Smooth muscle cell (in vitro differentiated cells): ENCODE measurements around the gene B3GAT3. TPM values are rescaled to one million over a fixed set of nuclear protein-coding genes. Genes with fewer than 3 reads are reported as not detected.

ENCODE experiments used
- DNase-seq: peaks from one replicate; lab custom pipeline; 2025; ENCODE audit not compliant: unreplicated experiment; lab: John Stamatoyannopoulos, UW
- H2AFZ ChIP-seq: fragments of 200-600 bp; sonication (generic); 2 replicates; pipeline ENCODE4 v1.6.0; 2016; ENCODE audit warnings: antibody characterized with exemption, low read depth, mild to moderate bottlenecking
- H3F3A ChIP-seq: fragments of 200-600 bp; sonication (generic); 2 replicates; pipeline ENCODE4 v1.6.0; 2017; ENCODE audit warnings: antibody characterized with exemption, low read depth
- H3K27ac ChIP-seq: fragments of 200-600 bp; sonication (generic); 2 replicates; pipeline ENCODE4 v1.5.1; 2016; ENCODE audit warnings: low read depth, mild to moderate bottlenecking
- H3K27me3 ChIP-seq: fragments of 200-600 bp; sonication (generic); 2 replicates; pipeline ENCODE4 v1.6.1; 2016; ENCODE audit warnings: low read depth, mild to moderate bottlenecking
- H3K36me3 ChIP-seq: fragments of 200-600 bp; sonication (generic); 2 replicates; pipeline ENCODE4 v1.5.1; 2016; ENCODE audit warnings: low read depth
- H3K4me1 ChIP-seq: fragments of 200-600 bp; sonication (generic); 2 replicates; pipeline ENCODE4 v1.5.1; 2016; ENCODE audit warnings: low read depth
- H3K4me2 ChIP-seq: fragments of 200-600 bp; sonication (generic); 2 replicates; pipeline ENCODE4 v1.6.0; 2016; ENCODE audit warnings: mild to moderate bottlenecking
- H3K4me3 ChIP-seq: fragments of 200-600 bp; sonication (generic); 2 replicates; pipeline ENCODE4 v1.5.1; 2016; ENCODE audit warnings: mild to moderate bottlenecking
- H3K79me2 ChIP-seq: fragments of 200-600 bp; sonication (generic); 2 replicates; pipeline ENCODE4 v1.6.0; 2016; ENCODE audit warnings: low read depth, mild to moderate bottlenecking
- H3K9ac ChIP-seq: fragments of 200-600 bp; sonication (generic); 2 replicates; pipeline ENCODE4 v1.6.0; 2016; ENCODE audit warnings: low read depth
- H3K9me3 ChIP-seq: fragments of 200-600 bp; sonication (generic); replicated peaks from 2 replicates; pipeline ENCODE4 v1.5.1; 2016; ENCODE audit warnings: low read depth
- H4K20me1 ChIP-seq: fragments of 200-600 bp; sonication (generic); 2 replicates; pipeline ENCODE4 v1.6.0; 2016; ENCODE audit warnings: low read depth
- CTCF ChIP-seq: fragments of 200-600 bp; sonication (generic); IDR thresholded peaks from 2 replicates; pipeline ENCODE4 v1.5.1; 2017; ENCODE audit warnings: borderline replicate concordance, mild to moderate bottlenecking, antibody characterized with exemption; ENCODE audit not compliant: insufficient read depth, poor library complexity, severe bottlenecking
- WGBS: methylation state at CpG from one replicate; pipeline ENCODE4 v1.1.7; 2016; ENCODE audit warnings: low lambda C conversion rate; 5-methylcytosine and 5-hydroxymethylcytosine counted together
- polyA plus RNA-seq: library from polyadenylated mRNA; unstranded; fragments of >200 nt; fragmentation: Nextera tagmentation; extraction: Ambion mirVana; gene quantifications from 2 replicates; pipeline ENCODE4 v1.2.1, GENCODE V29; 2016
- total RNA-seq: library from RNA; depleted of rRNA; stranded (reverse); fragments of >200 nt; gene quantifications from 2 replicates; pipeline ENCODE4 v1.2.3, GENCODE V29; 2014

Gene B3GAT3
- 19.3 and 20.0 TPM in 2 replicates for total RNA-seq
- polyA plus RNA-seq = 66.9 and 73.8 TPM in 2 replicates

- peaks cover 10% of the 10 kb centered on the region for H3K4me1 ChIP-seq
- TF ChIP-seq CTCF = no peak
- peak within 1 kb of the TSS; percentile 54 for H3K9ac ChIP-seq
- H3K9me3 ChIP-seq = no peaks in the 10 kb centered on the region
- H3K79me2 ChIP-seq = peaks cover 13% of the 10 kb centered on the region
- 2% methylated on average over 42 of the region's 77 CpGs for WGBS
- no peaks in the 10 kb centered on the region for H3K36me3 ChIP-seq
- H2AFZ ChIP-seq = no peak within 1 kb of the TSS
- H3F3A ChIP-seq = peaks cover 29% of the 10 kb centered on the region
- peak within 1 kb of the TSS; percentile 57 for H3K4me3 ChIP-seq
- H4K20me1 ChIP-seq = no peaks in the 10 kb centered on the region
- H3K27ac ChIP-seq = peak within 1 kb of the TSS; percentile 92
- peak within 1 kb of the TSS; percentile 97 for H3K4me2 ChIP-seq
- H3K27me3 ChIP-seq = no peaks in the 10 kb centered on the region
- peak; percentile 93 for DNase-seq
Measured at GRCh38 chr11:62621567-62622470, at the start of gene B3GAT3. Gene B3GAT3, minus strand, starts transcription at chr11:62621986. Its CDS starts 39 bp downstream, at chr11:62621947.

GRCh38 chr11:62671236-62671607, 49.4 kb upstream of the B3GAT3 start:
- Histone ChIP-seq H3K9me3 (no peaks in the 10 kb centered on the region), H3K36me3 (no peaks in the 10 kb centered on the region), H3K4me2 (peak overlapping the region; percentile 93), H3K27ac (peak overlapping the region; percentile 78), H3F3A (peaks cover 30% of the 10 kb centered on the region), H2AFZ (peak overlapping the region; percentile 90), H3K4me1 (peaks cover 19% of the 10 kb centered on the region), H4K20me1 (peaks cover 13% of the 10 kb centered on the region), H3K79me2 (peaks cover 20% of the 10 kb centered on the region), H3K27me3 (no peaks in the 10 kb centered on the region), H3K9ac (peak overlapping the region; percentile 65), H3K4me3 (peak overlapping the region; percentile 76)
- DNase-seq = no peak
- TF ChIP-seq CTCF = no peak
- WGBS = 3% methylated on average over 17 of the region's 17 CpGs

- H3K36me3 ChIP-seq = no peaks in the 10 kb centered on the region
- DNase-seq = no peak
- no peak overlapping the region for H2AFZ ChIP-seq
- no peaks in the 10 kb centered on the region for H3K27me3 ChIP-seq
- peaks cover 29% of the 10 kb centered on the region for H3K79me2 ChIP-seq
- no peak overlapping the region for H3K9ac ChIP-seq
- peak overlapping the region; percentile 44 for H3K27ac ChIP-seq
- H3K9me3 ChIP-seq = no peaks in the 10 kb centered on the region
- TF ChIP-seq CTCF = no peak
- peaks cover 17% of the 10 kb centered on the region for H4K20me1 ChIP-seq
- H3K4me1 ChIP-seq = peaks cover 22% of the 10 kb centered on the region
- no peak overlapping the region for H3K4me3 ChIP-seq
- WGBS = 75% methylated on average over 4 of the region's 4 CpGs
- peak overlapping the region; percentile 93 for H3K4me2 ChIP-seq
- peaks cover 30% of the 10 kb centered on the region for H3F3A ChIP-seq
Measured at GRCh38 chr11:62669420-62670161, 47.8 kb upstream of the B3GAT3 start.
